Suprapubic skin (tissue), 4 donors: Measurements from ENCODE around the gene PGAP6. TPM values are rescaled to one million over a fixed set of nuclear protein-coding genes. Genes with fewer than 3 reads are reported as not detected.
"Not testable (repeated sequence)": the region's sequence is repeated elsewhere in the genome, so short reads cannot be mapped to it uniquely, and the experiment has no call there.

ENCODE experiments used
- DNase-seq, 2 donors: peaks; one replicate each; pipeline ENCODE4 v3.0.0-alpha.2; 2019; ENCODE audit warnings: low spot score in 2 of 2
- H3K27ac ChIP-seq: fragments of 200-600 bp; sonication (generic); one replicate; pipeline ENCODE4 v1.5.1; 2019
- H3K27me3 ChIP-seq: fragments of 200-600 bp; sonication (generic); one replicate; pipeline ENCODE4 v1.5.1; 2019
- H3K36me3 ChIP-seq: fragments of 200-600 bp; sonication (generic); one replicate; pipeline ENCODE4 v1.5.1; 2019
- H3K4me1 ChIP-seq: fragments of 200-600 bp; sonication (generic); one replicate; pipeline ENCODE4 v1.5.1; 2019
- H3K4me3 ChIP-seq: fragments of 200-600 bp; sonication (generic); one replicate; pipeline ENCODE4 v1.5.1; 2019; ENCODE audit warnings: mild to moderate bottlenecking
- H3K9me3 ChIP-seq: fragments of 200-600 bp; sonication (generic); one replicate; pipeline ENCODE4 v1.5.1; 2019
- CTCF ChIP-seq, 2 donors: fragments of 200-600 bp in 1 of 2; fragments of 450-650 bp in 1 of 2; sonication (generic) in 1 of 2; IDR thresholded peaks; one replicate each; pipeline ENCODE4 v1.5.1; 2016 to 2019; ENCODE audit warnings: antibody characterized with exemption in 2 of 2, mild to moderate bottlenecking in 1 of 2, moderate library complexity in 1 of 2
- EP300 ChIP-seq: sonication (generic); formaldehyde crosslinking; IDR thresholded peaks from one replicate; pipeline ENCODE4 v1.6.1; 2017; ENCODE audit warnings: antibody characterized with exemption
- POLR2A ChIP-seq, 2 donors: fragments of 450-650 bp; IDR thresholded peaks; one replicate each; pipeline ENCODE4 v1.6.1; 2017; ENCODE audit warnings: antibody characterized with exemption in 2 of 2, mild to moderate bottlenecking in 2 of 2, moderate library complexity in 2 of 2
- POLR2AphosphoS5 ChIP-seq, 3 donors: sonication (generic); formaldehyde crosslinking; IDR thresholded peaks; one replicate each; pipeline ENCODE4 v1.6.1; 2017; ENCODE audit warnings: antibody characterized with exemption in 3 of 3
- WGBS: methylation state at CpG from one replicate; pipeline ENCODE4 v1.1.5; 2018; 5-methylcytosine and 5-hydroxymethylcytosine counted together
- total RNA-seq, 4 donors: library from RNA; depleted of rRNA; stranded (reverse); fragments of >200 nt; gene quantifications; one replicate each; pipeline ENCODE4 v1.1.0, GENCODE V29; 2016

PGAP6 gene
- total RNA-seq, 4 donors from 2014 or later, result 12.6 to 19.3 (median 15.5) TPM

GRCh38 chr16:339680-340079 is 42.1 kb downstream of the PGAP6 start:
- no peak for DNase-seq
- peaks cover 15% of the 10 kb centered on the region for H3K36me3 ChIP-seq
- no peak overlapping the region for H3K4me3 ChIP-seq
- no peaks in the 10 kb centered on the region for H3K27me3 ChIP-seq
- 45% methylated on average over 5 of the region's 5 CpGs for WGBS
- H3K27ac ChIP-seq, result no peak overlapping the region
- TF ChIP-seq POLR2AphosphoS5 (IDR thresholded peaks at IDR 0.05), result no peak
- TF ChIP-seq EP300, result no peak
- no peak for TF ChIP-seq POLR2A (IDR thresholded peaks at IDR 0.05)
- TF ChIP-seq CTCF (IDR thresholded peaks at IDR 0.05), result no peak
- H3K4me1 ChIP-seq, result peaks cover 11% of the 10 kb centered on the region
- no peaks in the 10 kb centered on the region for H3K9me3 ChIP-seq

- H3K36me3 ChIP-seq, result peaks cover 6% of the 10 kb centered on the region
Observed at GRCh38 chr16:337975-338575, 43.7 kb downstream of the PGAP6 start.

GRCh38 chr16:337437-337836 is 44.3 kb downstream of the PGAP6 start:
- Histone ChIP-seq H3K4me1 (peaks cover 8% of the 10 kb centered on the region), H3K27me3 (no peaks in the 10 kb centered on the region), H3K4me3 (no peak overlapping the region), H3K27ac (no peak overlapping the region), H3K36me3 (no peaks in the 10 kb centered on the region), H3K9me3 (no peaks in the 10 kb centered on the region)
- no peak for DNase-seq
- 64% methylated on average over 8 of the region's 10 CpGs for WGBS
- TF ChIP-seq EP300 (no peak), POLR2A (IDR thresholded peaks at IDR 0.05) (no peak), POLR2AphosphoS5 (IDR thresholded peaks at IDR 0.05) (no peak), CTCF (IDR thresholded peaks at IDR 0.05) (no peak)

More at GRCh38 chr16:337975-338575, 43.7 kb downstream of the PGAP6 start:
- Histone ChIP-seq H3K27me3 (no peaks in the 10 kb centered on the region), H3K9me3 (no peaks in the 10 kb centered on the region), H3K27ac (no peak overlapping the region), H3K4me1 (peaks cover 11% of the 10 kb centered on the region), H3K4me3 (no peak overlapping the region)
- no peak for DNase-seq
- WGBS, result 84% methylated on average over 13 of the region's 21 CpGs
- TF ChIP-seq EP300 (no peak), CTCF (IDR thresholded peaks at IDR 0.05) (no peak), POLR2AphosphoS5 (IDR thresholded peaks at IDR 0.05) (no peak), POLR2A (IDR thresholded peaks at IDR 0.05) (no peak)

- H3K27me3 ChIP-seq, result no peaks in the 10 kb centered on the region
- peaks cover 9% of the 10 kb centered on the region for H3K4me1 ChIP-seq
- H3K36me3 ChIP-seq, result no peaks in the 10 kb centered on the region
- no peaks in the 10 kb centered on the region for H3K9me3 ChIP-seq
- no peak overlapping the region for H3K4me3 ChIP-seq
- no peak overlapping the region for H3K27ac ChIP-seq
- WGBS, result 84% methylated on average over 11 of the region's 11 CpGs
- TF ChIP-seq CTCF (IDR thresholded peaks at IDR 0.05) (no peak), POLR2AphosphoS5 (IDR thresholded peaks at IDR 0.05) (no peak), EP300 (no peak), POLR2A (IDR thresholded peaks at IDR 0.05) (no peak)
- no peak for DNase-seq
Observed at GRCh38 chr16:336269-336668, 45.5 kb downstream of the PGAP6 start.

GRCh38 chr16:334861-335632 is 46.7 kb downstream of the PGAP6 start:
- H3K36me3 ChIP-seq, DNase-seq, H3K27me3 ChIP-seq, H3K4me3 ChIP-seq, H3K4me1 ChIP-seq, H3K9me3 ChIP-seq, H3K27ac ChIP-seq: not testable (repeated sequence)
- 86% methylated on average over 11 of the region's 11 CpGs for WGBS

GRCh38 chr16:334164-334832 is 47.5 kb downstream of the PGAP6 start:
- not testable (repeated sequence) for DNase-seq, H3K4me1 ChIP-seq, H3K36me3 ChIP-seq, H3K4me3 ChIP-seq, H3K27ac ChIP-seq, H3K27me3 ChIP-seq, H3K9me3 ChIP-seq
- 78% methylated on average over 4 of the region's 5 CpGs for WGBS
